OCI-LY1 (cell line): ENCODE data around the gene TBX15.

Experiments used
- H2AFZ ChIP-seq: fragments of 200-600 bp; sonication (generic), shearing (Covaris generic); 2 replicates; pipeline ENCODE4 v1.6.0; 2014; ENCODE audit warnings: antibody characterized with exemption, mild to moderate bottlenecking, low read length
- H3F3A ChIP-seq: fragments of 200-600 bp; sonication (generic), shearing (Covaris generic); 2 replicates; pipeline ENCODE4 v1.6.0; 2014; ENCODE audit warnings: mild to moderate bottlenecking, antibody characterized with exemption, low read length, moderate library complexity; ENCODE audit not compliant: insufficient read depth
- H3K27ac ChIP-seq: fragments of 200-600 bp; sonication (generic); 2 replicates; pipeline ENCODE4 v1.5.1; 2014; ENCODE audit warnings: low read length, mixed run types, mild to moderate bottlenecking, low read depth; ENCODE audit not compliant: poor library complexity, severe bottlenecking
- H3K27me3 ChIP-seq: fragments of 200-600 bp; sonication (generic); 2 replicates; pipeline ENCODE4 v1.6.0; 2014; ENCODE audit warnings: antibody characterized with exemption, mild to moderate bottlenecking, low read length, moderate library complexity; ENCODE audit not compliant: insufficient read depth
- H3K36me3 ChIP-seq: fragments of 200-600 bp; sonication (generic); 2 replicates; pipeline ENCODE4 v1.6.1; 2014; ENCODE audit warnings: mild to moderate bottlenecking, antibody characterized with exemption, low read length, moderate library complexity, mixed read lengths; ENCODE audit not compliant: insufficient read depth
- H3K4me1 ChIP-seq: fragments of 200-600 bp; sonication (generic); 2 replicates; pipeline ENCODE4 v1.5.1; 2014; ENCODE audit warnings: mild to moderate bottlenecking, low read length, moderate library complexity; ENCODE audit not compliant: insufficient read depth, severe bottlenecking
- H3K4me2 ChIP-seq: fragments of 200-600 bp; sonication (generic), shearing (Covaris generic); 2 replicates; pipeline ENCODE4 v1.6.1; 2014; ENCODE audit warnings: low read length
- H3K4me3 ChIP-seq: fragments of 200-600 bp; sonication (generic); 2 replicates; pipeline ENCODE4 v1.5.1; 2014; ENCODE audit warnings: low read length, low read depth, mild to moderate bottlenecking, mixed read lengths; ENCODE audit not compliant: poor library complexity, severe bottlenecking
- H3K79me2 ChIP-seq: fragments of 200-600 bp; shearing (Covaris generic); 2 replicates; pipeline ENCODE4 v1.6.1; 2016; ENCODE audit warnings: mixed run types, low read length, mixed read lengths; ENCODE audit not compliant: insufficient read depth
- H3K9ac ChIP-seq: fragments of 200-600 bp; sonication (generic), shearing (Covaris generic); 2 replicates; pipeline ENCODE4 v1.6.1; 2014; ENCODE audit warnings: mild to moderate bottlenecking, low read length, mixed read lengths
- H3K9me2 ChIP-seq: fragments of 200-600 bp; sonication (generic), shearing (Covaris generic); 2 replicates; pipeline ENCODE4 v1.6.1; 2014; ENCODE audit warnings: low read depth, mild to moderate bottlenecking, low read length, mixed read lengths
- H3K9me3 ChIP-seq: fragments of 200-600 bp; shearing (Covaris generic); 2 replicates; pipeline ENCODE4 v1.6.1; 2014; ENCODE audit warnings: low read length, mixed read lengths
- H4K20me1 ChIP-seq: fragments of 200-600 bp; sonication (generic), shearing (Covaris generic); 2 replicates; pipeline ENCODE4 v1.6.0; 2016; ENCODE audit warnings: mild to moderate bottlenecking, low read length; ENCODE audit not compliant: insufficient read depth
- EZH2 ChIP-seq: fragments of 200-600 bp; sonication (generic), shearing (Covaris generic); IDR thresholded peaks from 2 replicates; pipeline ENCODE4 v1.8.0; 2017; ENCODE audit warnings: borderline replicate concordance, mixed run types, mild to moderate bottlenecking, antibody characterized with exemption, low read length, moderate library complexity, mixed read lengths
- TF ChIP-seq, protein P1 (sequence below): fragments of 200-600 bp; sonication (generic), shearing (Covaris generic); IDR thresholded peaks from 2 replicates; pipeline ENCODE4 v1.5.1; 2017; ENCODE audit warnings: mild to moderate bottlenecking, antibody characterized with exemption, low read length, moderate library complexity, mixed read lengths

The TBX15 gene

DNA sequence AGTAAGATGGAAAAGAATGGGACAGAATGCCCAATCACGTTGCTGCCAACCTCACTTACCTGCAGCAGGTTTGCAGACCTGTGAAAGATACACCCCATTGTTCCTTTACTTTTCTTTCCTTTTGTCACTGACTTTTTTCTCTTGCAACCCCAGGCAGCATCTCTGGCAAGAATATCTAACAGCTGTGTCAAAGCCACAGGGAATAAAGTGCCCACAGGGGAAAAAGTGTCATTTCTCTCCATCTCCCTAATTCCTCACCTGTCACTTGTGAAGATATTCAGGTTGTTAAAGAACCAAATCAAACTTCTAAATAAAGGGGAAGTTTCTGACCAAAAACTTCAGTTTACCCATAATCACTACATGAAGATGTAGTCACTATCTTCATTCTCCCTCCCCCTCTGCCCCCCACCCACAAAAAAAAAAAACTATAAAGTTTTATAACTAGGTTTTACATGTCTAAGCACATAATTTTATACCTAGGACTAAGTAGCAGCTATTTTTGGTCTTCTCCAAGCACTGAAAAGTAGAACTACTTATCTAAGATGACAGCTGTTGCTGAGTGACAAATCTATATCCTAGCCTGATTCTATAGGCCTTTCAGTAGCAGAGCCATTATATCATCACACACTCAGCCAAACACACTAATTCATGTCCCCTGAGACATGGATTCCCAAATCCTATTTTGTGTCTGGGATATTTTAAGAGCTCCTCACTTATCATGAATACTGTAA, 54.9 kb downstream of the TBX15 start:
- Histone ChIP-seq H3K79me2 (no peaks in the 10 kb centered on the region), H2AFZ (no peak overlapping the region), H3K4me2 (no peak overlapping the region), H3F3A (no peaks in the 10 kb centered on the region), H3K9me2 (no peaks in the 10 kb centered on the region), H3K9ac (no peak overlapping the region), H3K27ac (no peak overlapping the region), H4K20me1 (no peaks in the 10 kb centered on the region), H3K36me3 (no peaks in the 10 kb centered on the region), H3K27me3 (no peaks in the 10 kb centered on the region; the same call in 1 of the 2 replicates), H3K9me3 (no peaks in the 10 kb centered on the region), H3K4me3 (no peak overlapping the region), H3K4me1 (no peaks in the 10 kb centered on the region)
- TF ChIP-seq EZH2: no peak
- TF ChIP-seq, protein P1, sequence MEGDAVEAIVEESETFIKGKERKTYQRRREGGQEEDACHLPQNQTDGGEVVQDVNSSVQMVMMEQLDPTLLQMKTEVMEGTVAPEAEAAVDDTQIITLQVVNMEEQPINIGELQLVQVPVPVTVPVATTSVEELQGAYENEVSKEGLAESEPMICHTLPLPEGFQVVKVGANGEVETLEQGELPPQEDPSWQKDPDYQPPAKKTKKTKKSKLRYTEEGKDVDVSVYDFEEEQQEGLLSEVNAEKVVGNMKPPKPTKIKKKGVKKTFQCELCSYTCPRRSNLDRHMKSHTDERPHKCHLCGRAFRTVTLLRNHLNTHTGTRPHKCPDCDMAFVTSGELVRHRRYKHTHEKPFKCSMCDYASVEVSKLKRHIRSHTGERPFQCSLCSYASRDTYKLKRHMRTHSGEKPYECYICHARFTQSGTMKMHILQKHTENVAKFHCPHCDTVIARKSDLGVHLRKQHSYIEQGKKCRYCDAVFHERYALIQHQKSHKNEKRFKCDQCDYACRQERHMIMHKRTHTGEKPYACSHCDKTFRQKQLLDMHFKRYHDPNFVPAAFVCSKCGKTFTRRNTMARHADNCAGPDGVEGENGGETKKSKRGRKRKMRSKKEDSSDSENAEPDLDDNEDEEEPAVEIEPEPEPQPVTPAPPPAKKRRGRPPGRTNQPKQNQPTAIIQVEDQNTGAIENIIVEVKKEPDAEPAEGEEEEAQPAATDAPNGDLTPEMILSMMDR: no peak

DNA sequence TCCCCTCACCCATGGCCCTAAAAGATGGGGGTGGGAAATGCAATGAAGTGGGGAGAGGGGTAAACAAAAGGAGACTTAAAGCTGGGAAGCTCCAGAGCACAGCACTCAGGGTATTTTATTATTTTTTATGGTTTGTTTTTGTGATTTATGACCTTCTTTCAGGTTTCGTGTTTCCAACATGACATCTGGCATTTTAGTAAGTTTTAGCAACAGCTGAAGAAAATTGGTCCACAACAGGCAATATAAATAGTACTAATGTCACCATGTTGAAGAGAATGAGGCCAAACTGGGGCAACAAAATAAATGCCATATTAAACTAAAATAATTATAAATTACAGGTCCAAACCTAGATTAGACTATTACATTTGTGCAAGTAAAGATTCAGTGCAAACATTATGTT, 56.3 kb downstream of the TBX15 start:
- Histone ChIP-seq H3K79me2 (no peaks in the 10 kb centered on the region), H3K27me3 (no peaks in the 10 kb centered on the region; the same call in 1 of the 2 replicates), H3K9me3 (no peaks in the 10 kb centered on the region)

DNA sequence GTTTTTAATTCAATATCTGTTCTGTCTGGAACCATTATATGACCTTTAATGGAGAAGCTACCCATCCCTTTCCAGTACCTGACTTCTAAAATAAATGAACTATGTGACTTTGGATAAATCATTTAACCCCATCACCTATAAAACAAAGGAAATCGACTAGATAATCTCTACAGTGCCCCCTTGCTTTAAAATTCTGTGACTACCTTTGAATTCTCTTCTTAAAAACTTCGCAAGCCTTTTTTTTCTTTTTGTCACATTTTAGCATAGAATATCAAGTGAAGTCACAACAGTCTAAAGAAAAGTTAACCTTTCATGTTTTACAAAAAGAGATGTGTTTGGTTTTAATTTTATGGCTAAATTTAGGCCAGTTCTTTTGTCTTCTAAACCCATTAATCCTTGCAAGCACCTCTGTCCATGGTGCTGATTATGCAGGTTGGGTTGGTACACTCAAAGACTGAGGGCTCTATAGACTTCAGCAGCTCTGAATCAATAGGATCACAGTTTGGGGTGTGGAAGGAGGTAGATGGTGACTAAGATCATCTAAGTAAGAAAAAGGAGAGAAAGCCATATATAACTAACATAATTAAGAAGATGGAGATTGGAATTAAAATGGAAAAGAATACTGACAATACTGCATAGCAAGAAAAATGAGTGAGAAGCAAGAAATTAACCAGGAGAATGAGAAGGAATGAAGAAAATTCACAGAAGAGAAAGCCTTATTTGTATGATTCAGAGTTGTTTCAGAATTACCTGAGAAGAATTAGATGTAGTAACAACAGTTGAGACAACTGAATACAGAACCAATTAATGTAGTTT, 59.2 kb downstream of the TBX15 start:
- H2AFZ ChIP-seq: no peak overlapping the region
- no peaks in the 10 kb centered on the region for H3K9me2 ChIP-seq
- no peak overlapping the region for H3K4me2 ChIP-seq
- no peak overlapping the region for H3K9ac ChIP-seq
- no peaks in the 10 kb centered on the region for H3K4me1 ChIP-seq
- no peak overlapping the region for H3K4me3 ChIP-seq
- TF ChIP-seq EZH2: no peak
- TF ChIP-seq, protein P1: peak; percentile 16; the same call in 1 of the 2 replicates
- no peak overlapping the region for H3K27ac ChIP-seq
- H3K27me3 ChIP-seq: no peaks in the 10 kb centered on the region; the same call in 1 of the 2 replicates
- no peaks in the 10 kb centered on the region for H3K79me2 ChIP-seq
- H3K36me3 ChIP-seq: no peaks in the 10 kb centered on the region
- H3K9me3 ChIP-seq: no peaks in the 10 kb centered on the region
- H3F3A ChIP-seq: no peaks in the 10 kb centered on the region
- H4K20me1 ChIP-seq: no peaks in the 10 kb centered on the region

More for the DNA sequence above, 56.3 kb downstream of the TBX15 start:
- H3K27ac ChIP-seq: no peak overlapping the region
- H3K36me3 ChIP-seq: no peaks in the 10 kb centered on the region
- no peaks in the 10 kb centered on the region for H3F3A ChIP-seq
- H4K20me1 ChIP-seq: no peaks in the 10 kb centered on the region
- no peak overlapping the region for H2AFZ ChIP-seq
- no peaks in the 10 kb centered on the region for H3K9me2 ChIP-seq
- H3K9ac ChIP-seq: no peak overlapping the region
- TF ChIP-seq, protein P1: no peak
- TF ChIP-seq EZH2: no peak
- H3K4me1 ChIP-seq: no peaks in the 10 kb centered on the region
- no peak overlapping the region for H3K4me2 ChIP-seq
- no peak overlapping the region for H3K4me3 ChIP-seq
